K562 (cell line): Measurements from ENCODE around the gene HYPK. TPM values are rescaled to one million over a fixed set of nuclear protein-coding genes. Genes with fewer than 3 reads are reported as not detected.

Source experiments
- ARNT ChIP-seq, 2 experiments: fragments of 450-650 bp; IDR thresholded peaks; 2 replicates each; pipeline ENCODE4 v1.6.1; 2016; ENCODE audit warnings: mild to moderate bottlenecking in 1 of 2
- BACH1 ChIP-seq: fragments of 200-800 bp; sonication (Bioruptor generic); IDR thresholded peaks from 2 replicates; pipeline ENCODE4 v1.6.1; 2016; ENCODE audit warnings: missing genetic modification characterization, missing compliant biosample characterization
- BRD9 ChIP-seq: fragments of 450-650 bp; IDR thresholded peaks from 2 replicates; pipeline ENCODE4 v1.6.1; 2018; ENCODE audit warnings: low read depth; ENCODE audit not compliant: partially characterized antibody
- CBX3 ChIP-seq, 2 experiments: IDR thresholded peaks; 1 replicate in 1 of 2; 2 replicates in 1 of 2; pipeline ENCODE4 v1.6.1; 2012; ENCODE audit warnings: inconsistent platforms in 2 of 2, low read length in 2 of 2, borderline replicate concordance in 1 of 2, control low read depth in 1 of 2
- CEBPG ChIP-seq, 3 experiments: fragments of 200-800 bp in 1 of 3; sonication (Bioruptor generic) in 1 of 3; sonication (generic) in 1 of 3; formaldehyde crosslinking in 1 of 3; IDR thresholded peaks in 2 of 3; conservative IDR thresholded peaks in 1 of 3; 2 replicates each; pipeline versions ENCODE4 v1.6.1 to v1.8.0; 2016 to 2022; ENCODE audit warnings: missing compliant biosample characterization in 2 of 3, missing genetic modification characterization in 2 of 3, mild to moderate bottlenecking in 1 of 3, missing genetic modification reagents in 1 of 3
- CHCHD3 ChIP-seq: fragments of 250-450 bp; sonication (Bioruptor Pico); IDR thresholded peaks from 2 replicates; pipeline ENCODE4 v2.1.2; 2022; ENCODE audit warnings: mild to moderate bottlenecking
- CXXC5 ChIP-seq: fragments of 250-450 bp; sonication (Bioruptor Pico); IDR thresholded peaks from 2 replicates; pipeline ENCODE4 v1.8.0; 2022; ENCODE audit warnings: inconsistent platforms, mild to moderate bottlenecking, moderate library complexity
- DEAF1 ChIP-seq: fragments of 450-650 bp; formaldehyde crosslinking; IDR thresholded peaks from 2 replicates; pipeline ENCODE4 v1.4.0; 2020; ENCODE audit warnings: mild to moderate bottlenecking, moderate library complexity
- DPF2 ChIP-seq: fragments of 450-650 bp; IDR thresholded peaks from 2 replicates; pipeline ENCODE4 v1.6.1; 2016
- E2F1 ChIP-seq: sonication (generic); formaldehyde crosslinking; IDR thresholded peaks from 2 replicates; pipeline ENCODE4 v1.8.1; 2023; ENCODE audit warnings: mild to moderate bottlenecking, missing genetic modification reagents, moderate library complexity
- GABPB1 ChIP-seq: sonication (generic); formaldehyde crosslinking; IDR thresholded peaks from 2 replicates; pipeline ENCODE4 v1.8.0; 2022; ENCODE audit warnings: mild to moderate bottlenecking, missing genetic modification reagents
- GTF2E2 ChIP-seq: fragments of 200-800 bp; sonication (Bioruptor generic); IDR thresholded peaks from 2 replicates; pipeline ENCODE4 v1.6.1; 2016; ENCODE audit warnings: missing genetic modification characterization, missing compliant biosample characterization
- HINFP ChIP-seq: fragments of 450-650 bp; conservative IDR thresholded peaks from 2 replicates; pipeline ENCODE4 v1.6.1; 2016; ENCODE audit warnings: missing genetic modification characterization, low read depth, mild to moderate bottlenecking, control low read depth, missing compliant biosample characterization
- LEF1 ChIP-seq: fragments of 450-650 bp; IDR thresholded peaks from 2 replicates; pipeline ENCODE4 v1.6.1; 2016; ENCODE audit warnings: mild to moderate bottlenecking
- SAP30 ChIP-seq: fragments of 200-600 bp; sonication (generic); IDR thresholded peaks from 2 replicates; pipeline ENCODE4 v1.6.1; 2012; ENCODE audit warnings: borderline replicate concordance, low read depth, mild to moderate bottlenecking, moderate library complexity, low read length, control low read depth, inconsistent platforms; ENCODE audit not compliant: insufficient read depth, poor library complexity, severe bottlenecking
- SIN3B ChIP-seq: fragments of 450-650 bp; IDR thresholded peaks from 2 replicates; pipeline ENCODE4 v1.6.1; 2017; ENCODE audit warnings: low read depth, mild to moderate bottlenecking, moderate library complexity
- SOX6 ChIP-seq: fragments of 450-650 bp; IDR thresholded peaks from 2 replicates; pipeline ENCODE4 v1.6.1; 2014; ENCODE audit warnings: mild to moderate bottlenecking
- SRSF9 ChIP-seq: fragments of 200-400 bp; formaldehyde crosslinking; IDR thresholded peaks from 2 replicates; pipeline ENCODE4 v1.6.1; 2017; ENCODE audit warnings: low read depth, low read length, borderline replicate concordance
- TAF9B ChIP-seq: fragments of 450-650 bp; IDR thresholded peaks from 2 replicates; pipeline ENCODE4 v1.6.1; 2018; ENCODE audit warnings: mild to moderate bottlenecking; ENCODE audit not compliant: partially characterized antibody
- ZNF277 ChIP-seq: fragments of 250-450 bp; sonication (Bioruptor Pico); IDR thresholded peaks from 2 replicates; pipeline ENCODE4 v1.8.0; 2022; ENCODE audit warnings: inconsistent platforms, mild to moderate bottlenecking, moderate library complexity, borderline replicate concordance
- polyA plus RNA-seq, 8 experiments: library from polyadenylated mRNA; depleted of rRNA in 4 of 8; stranded (reverse) in 5 of 8; unstranded in 3 of 8; fragments of >200 nt; fragmentation: Nextera tagmentation in 2 of 8; fragmentation: Illumina TruSeq in 1 of 8; extraction: Ambion mirVana in 2 of 8; extraction: Trizol in 1 of 8; gene quantifications; 2 replicates each; pipeline versions ENCODE4 v1.2.1 to v1.2.3, GENCODE V29; 2011 to 2014; ENCODE audit warnings: inconsistent platforms in 1 of 8, missing spikeins in 1 of 8
- total RNA-seq, 7 experiments: library from RNA; depleted of rRNA in 6 of 7; stranded (reverse); fragments of >200 nt in 6 of 7; fragmentation: Illumina TruSeq in 2 of 7; extraction: Trizol in 2 of 7; gene quantifications; 2 replicates each; pipeline versions ENCODE4 v1.2.1 to v1.2.3, GENCODE V29; 2011 to 2021; ENCODE audit warnings: low replicate concordance in 1 of 7

The HYPK gene
- total and polyA plus RNA-seq, 9 of the 15 experiments (the other 6 are each of a cell fraction or from before 2014, with no cell fraction given): 7.2 to 28.0 (median 21.1) TPM

- peak; percentile 93 for TF ChIP-seq GABPB1
- TF ChIP-seq CEBPG (CRISPR knock-in tag; IDR thresholded peaks at IDR 0.05): no peak
- peak in 1 of 2 experiments; percentile 32; a peak in 2 of 4 replicates for TF ChIP-seq CEBPG (tag; conservative IDR thresholded peaks at IDR 0.05 in 1 of 2, IDR thresholded peaks at IDR 0.05 in 1 of 2)
- TF ChIP-seq SAP30: peak; percentile 80
- TF ChIP-seq ZNF277 (CRISPR knock-in tag): no peak
- TF ChIP-seq DPF2: peak; percentile 67
- TF ChIP-seq LEF1: 0 out of 2 replicates have a peak, but pooled peaks have one; percentile 48
- peak; percentile 55 for TF ChIP-seq SOX6
- no peak for TF ChIP-seq SRSF9
- no peak for TF ChIP-seq CHCHD3 (CRISPR knock-in tag)
- peak; percentile 83 for TF ChIP-seq CXXC5 (CRISPR knock-in tag)
- peak; percentile 75 for TF ChIP-seq GTF2E2 (tag)
- TF ChIP-seq BACH1 (tag): peak; percentile 41; the same call in 1 of the 2 replicates
- TF ChIP-seq ARNT (IDR thresholded peaks at IDR 0.05): peak; percentile 36 to 88; a peak in 2 of 4 replicates
- TF ChIP-seq HINFP (tag): peak; percentile 75
- peak in 1 of 2 experiments; percentile 94; a peak in 2 of 3 replicates for TF ChIP-seq CBX3 (IDR thresholded peaks at IDR 0.05; ENCODE audit: borderline replicate concordance in 1 of 2, low read length in 2 of 2)
- no peak for TF ChIP-seq DEAF1 (CRISPR knock-in tag)
- peak; percentile 53 for TF ChIP-seq SIN3B
- TF ChIP-seq BRD9: peak; percentile 80
- peak; percentile 97 for TF ChIP-seq E2F1
- peak; percentile 88 for TF ChIP-seq TAF9B
These were observed 24.2 kb downstream of the HYPK start, which contains the start of gene MFAP1 (continued) for GRCh38 chr15:43824302-43825246.
